ENCODE measurements around the gene PPP3R2.
A peak's percentile ranks its signal among the peaks of the same experiment; 100 is the strongest.

PPP3R2 gene

GRCh38 chr9:101572316-101572715, 22.5 kb downstream of the PPP3R2 start:
- no peak for TF ChIP-seq CTCF (IDR thresholded peaks at IDR 0.05; ENCODE audit: low read depth, low read length)
- no peak for DNase-seq (ENCODE audit: extremely low read depth, low read depth)

DNA sequence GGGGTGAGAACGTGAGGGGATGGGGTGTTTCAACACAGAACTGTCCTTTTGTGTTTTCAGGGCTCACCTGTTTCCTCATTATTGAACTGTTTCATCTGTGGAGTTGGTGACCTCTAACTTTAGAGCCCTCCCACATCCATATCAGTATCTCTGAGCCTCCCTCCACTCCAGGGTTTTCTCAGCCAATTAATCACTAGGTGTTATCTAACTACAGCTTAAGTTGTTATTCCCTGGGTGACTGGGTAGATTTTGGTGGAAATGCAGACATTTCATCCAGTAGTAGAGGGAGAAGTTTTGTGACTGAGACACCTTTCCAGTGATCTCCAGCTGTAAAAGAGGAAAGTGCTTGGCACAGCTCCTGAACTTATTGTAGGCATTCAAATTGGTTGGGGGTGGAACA, 23.7 kb downstream of the PPP3R2 start:
- DNase-seq (ENCODE audit: extremely low read depth, low read depth): no peak
- no peak for TF ChIP-seq CTCF (IDR thresholded peaks at IDR 0.05; ENCODE audit: low read depth, low read length)

DNA sequence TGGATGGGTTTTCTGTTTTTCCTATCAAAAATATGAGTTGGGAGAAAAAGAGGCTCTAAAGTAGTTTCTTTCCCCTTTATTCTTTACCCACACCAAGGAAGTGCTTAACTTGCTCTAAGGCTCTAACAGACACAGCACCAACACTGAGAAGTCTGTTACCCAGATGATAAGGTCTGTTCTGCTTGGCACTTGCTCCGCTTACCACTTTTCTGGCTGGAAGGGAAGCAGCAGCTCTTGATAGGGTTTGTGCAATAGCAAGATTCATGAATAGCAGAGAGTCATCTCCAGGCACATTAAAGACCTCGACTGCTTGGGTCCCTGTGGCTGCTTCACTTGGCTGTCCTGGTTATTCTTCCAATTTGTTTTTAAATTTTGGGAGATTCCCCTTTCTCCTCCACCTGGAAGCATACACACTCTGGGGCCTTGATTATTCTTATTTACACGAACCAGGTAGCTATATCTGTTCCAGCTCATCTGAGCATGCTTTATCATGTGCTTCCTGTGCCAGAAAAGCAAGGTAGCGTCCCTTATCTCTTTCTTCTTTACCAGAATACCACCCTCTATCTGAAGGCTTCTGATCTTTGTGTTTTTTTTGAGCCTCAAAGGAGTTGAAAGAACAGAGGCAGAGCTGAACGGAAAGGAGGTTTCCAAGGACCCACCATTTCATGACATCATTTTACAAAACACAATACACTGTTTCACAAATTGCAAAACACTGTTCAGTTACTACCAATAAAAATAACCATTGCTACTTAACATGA, 24.8 kb downstream of the PPP3R2 start:
- no peak for DNase-seq (ENCODE audit: extremely low read depth, low read depth)
- TF ChIP-seq CTCF (IDR thresholded peaks at IDR 0.05; ENCODE audit: low read depth, low read length): no peak

DNA sequence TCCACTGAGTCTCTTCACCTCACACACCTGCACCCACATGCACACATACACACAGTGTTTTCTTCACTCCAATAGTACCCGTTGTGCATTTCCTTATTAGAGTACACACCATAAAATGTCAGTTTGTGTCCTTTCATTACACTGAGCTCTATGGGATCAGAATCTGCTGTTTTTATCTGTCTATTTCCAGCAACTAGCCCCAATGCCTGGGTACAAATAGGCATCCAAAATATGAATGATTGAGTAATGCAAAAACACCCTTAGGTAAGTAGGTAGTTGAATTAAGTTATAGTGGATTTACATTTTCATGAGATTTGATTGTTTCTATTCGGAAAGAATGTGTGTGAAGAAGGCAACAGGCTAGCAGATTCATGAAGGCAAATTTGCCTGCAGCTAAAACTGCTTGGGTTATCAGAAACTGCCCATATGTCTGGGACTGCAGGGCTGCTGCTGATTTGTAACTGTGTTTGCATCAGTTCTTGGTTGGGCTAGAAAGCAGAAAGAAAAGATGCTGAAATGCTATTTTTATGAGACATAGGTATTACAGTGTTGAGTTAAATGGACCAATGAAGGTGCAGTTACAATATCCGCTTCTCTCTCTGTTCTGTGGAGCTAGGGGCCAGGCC, 26.9 kb downstream of the PPP3R2 start:
- no peak for DNase-seq (ENCODE audit: extremely low read depth, low read depth)

DNA sequence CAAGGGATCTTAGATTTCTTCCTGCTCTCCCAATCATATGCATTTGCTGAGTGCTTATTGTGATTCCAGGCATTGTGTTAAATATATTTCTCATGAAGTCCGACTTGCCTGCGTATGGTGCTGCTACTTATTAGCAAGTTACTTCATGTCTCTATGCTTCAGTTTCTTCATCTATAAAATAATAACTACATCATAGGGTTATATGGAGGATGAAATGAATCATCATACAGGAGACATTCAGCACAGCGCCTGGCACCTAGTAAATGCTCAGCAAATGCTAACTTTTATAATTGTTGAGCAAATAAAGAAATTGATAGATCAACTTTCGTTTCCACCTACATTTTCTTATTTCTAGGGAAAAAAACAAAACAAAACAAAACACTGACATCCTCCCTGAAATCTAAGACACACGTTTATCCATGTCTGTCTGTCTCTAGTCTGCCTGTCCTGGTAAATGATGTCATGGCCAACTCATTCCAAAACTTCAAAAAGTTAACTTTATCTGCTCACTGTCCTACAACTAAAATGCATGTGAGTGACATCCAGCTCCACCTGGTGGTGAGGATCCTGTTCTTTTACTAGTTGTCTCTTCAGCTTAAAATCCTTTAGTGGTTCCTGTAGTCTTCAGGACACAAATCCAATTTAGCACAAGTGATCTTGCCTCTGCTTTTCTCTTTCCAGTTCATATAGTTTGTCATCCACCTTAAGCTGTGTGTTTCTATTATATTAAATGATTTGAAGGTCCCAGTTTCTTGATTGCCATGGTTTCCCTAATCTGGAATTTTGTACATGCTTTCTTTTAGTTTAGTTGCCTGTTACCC, 27.7 kb downstream of the PPP3R2 start:
- DNase-seq (ENCODE audit: extremely low read depth, low read depth): no peak
- peak; percentile 46 for TF ChIP-seq CTCF (IDR thresholded peaks at IDR 0.05; ENCODE audit: low read depth, low read length)

More for the DNA sequence above, 26.9 kb downstream of the PPP3R2 start:
- no peak for TF ChIP-seq CTCF (IDR thresholded peaks at IDR 0.05; ENCODE audit: low read depth, low read length)

- TF ChIP-seq CTCF (IDR thresholded peaks at IDR 0.05; ENCODE audit: low read depth, low read length): no peak
- DNase-seq (ENCODE audit: extremely low read depth, low read depth): no peak
Measured at GRCh38 chr9:101564252-101564651, 30.5 kb downstream of the PPP3R2 start.

DNA sequence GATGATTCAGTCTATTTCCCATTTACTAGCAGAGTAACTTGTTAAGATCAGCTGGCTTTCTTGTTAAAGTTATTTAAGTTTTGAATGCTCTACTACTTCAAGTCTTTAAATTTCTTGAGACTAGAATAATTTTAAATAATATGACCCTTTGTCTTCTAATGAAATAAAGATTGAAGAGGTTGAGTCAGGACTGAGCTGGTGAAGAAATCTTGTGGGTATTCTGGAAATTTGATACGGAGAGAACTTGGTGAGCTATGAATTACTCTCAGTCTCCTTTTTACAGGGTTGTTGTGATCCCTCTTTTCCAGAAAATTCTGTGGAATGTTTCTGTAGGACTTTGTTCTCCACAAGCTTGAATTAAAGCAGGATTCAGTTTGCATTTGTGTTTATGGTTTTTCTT, 31.8 kb downstream of the PPP3R2 start:
- TF ChIP-seq CTCF (IDR thresholded peaks at IDR 0.05; ENCODE audit: low read depth, low read length): no peak
- DNase-seq (ENCODE audit: extremely low read depth, low read depth): no peak

Data from AG09319 (cell line).